ENCODE data around the gene SUPT4H1.

GRCh38 chr17:58351831-58352595, at the start of gene SUPT4H1:
- peak; percentile 2 for TF ChIP-seq CTCF (IDR thresholded peaks at IDR 0.05; ENCODE audit: borderline replicate concordance, extremely low read depth, low read length, poor library complexity, severe bottlenecking)
- no peak for TF ChIP-seq EZH2 (IDR thresholded peaks at IDR 0.05; ENCODE audit: borderline replicate concordance, low read depth, low read length, severe bottlenecking)
